NCI-H82 treated with DMSO at 0.1 percent for 48 hours (cell line): Measurements from ENCODE around the gene COL6A5.
"Not testable (repeated sequence)": the region's sequence is repeated elsewhere in the genome, so short reads cannot be mapped to it uniquely, and the experiment has no call there.

Experiments used
- DNase-seq: peaks from one replicate; lab custom pipeline; 2025; ENCODE audit not compliant: unreplicated experiment; lab: John Stamatoyannopoulos, UW

The COL6A5 gene

DNA sequence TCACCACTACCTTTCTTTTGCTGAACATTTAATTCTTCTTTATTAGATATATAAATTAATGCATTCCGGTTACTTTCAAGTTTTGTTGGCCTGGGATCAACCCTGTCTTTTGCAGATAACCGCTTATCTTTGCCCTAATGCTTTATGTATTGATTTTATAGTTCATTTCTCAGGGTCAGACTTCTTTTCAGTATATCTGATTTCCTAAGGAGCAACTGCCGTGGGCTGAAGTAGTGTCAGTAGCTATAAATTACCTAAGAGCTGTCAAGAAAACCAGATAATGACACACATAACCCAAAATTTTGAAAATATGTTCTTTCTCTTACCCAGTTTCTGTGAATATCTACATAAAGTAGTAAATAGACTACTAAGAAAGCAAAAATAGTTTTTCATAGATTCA, 38.0 kb downstream of the COL6A5 start:
- no peak for DNase-seq

DNA sequence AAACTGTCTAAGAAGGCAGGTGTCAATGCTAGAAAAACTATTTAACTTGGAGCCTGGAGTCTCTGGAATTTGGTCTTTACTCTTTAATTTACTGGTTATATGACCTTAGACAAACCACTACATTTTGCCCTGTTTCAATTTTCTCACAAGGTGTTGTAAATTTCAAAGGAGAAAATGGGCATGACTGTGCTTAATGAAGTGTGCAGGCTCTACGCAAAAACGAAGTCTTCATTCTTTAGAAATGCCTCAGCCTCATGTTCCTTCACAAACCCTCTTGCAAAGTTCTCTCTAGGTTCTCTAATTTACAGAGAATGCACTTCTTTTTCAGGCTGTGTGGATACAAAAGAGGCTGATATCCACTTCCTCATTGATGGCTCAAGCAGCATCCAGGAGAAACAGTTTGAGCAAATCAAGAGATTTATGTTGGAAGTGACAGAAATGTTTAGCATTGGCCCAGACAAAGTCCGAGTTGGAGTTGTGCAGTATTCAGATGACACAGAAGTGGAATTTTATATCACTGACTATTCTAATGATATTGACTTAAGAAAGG, 39.1 kb downstream of the COL6A5 start:
- DNase-seq, result no peak

DNA sequence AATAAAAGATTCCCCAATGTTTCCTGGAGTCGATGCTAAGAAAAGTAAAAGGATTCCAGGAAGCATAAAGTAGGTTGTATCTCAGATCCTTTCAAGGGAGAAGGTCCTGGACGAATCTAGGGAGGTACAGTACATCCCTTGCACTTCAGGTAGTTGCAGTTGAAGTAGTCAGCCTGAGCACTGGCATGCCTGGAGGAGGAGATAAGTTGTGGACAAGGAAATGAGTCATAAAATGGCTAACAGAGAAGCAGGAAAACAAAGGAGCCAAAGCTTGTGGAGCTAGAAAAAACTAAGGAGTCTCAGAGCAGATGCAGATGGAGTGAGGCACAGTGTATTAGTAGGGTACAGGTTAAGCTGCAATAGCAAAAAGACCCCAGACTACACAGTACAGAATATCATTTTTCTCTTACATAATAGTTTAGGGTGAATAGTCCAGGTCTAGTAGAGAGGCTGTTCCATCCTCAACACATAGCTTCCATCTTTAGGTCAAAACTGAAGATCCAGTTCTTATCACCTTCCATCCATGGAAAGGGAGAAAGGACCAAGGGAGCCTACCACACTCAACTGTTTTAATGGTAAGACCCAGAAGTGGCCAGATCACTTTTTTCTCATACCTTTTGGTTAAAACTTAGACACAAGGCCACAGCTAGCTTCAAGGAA, 41.3 kb downstream of the COL6A5 start:
- no peak for DNase-seq

DNA sequence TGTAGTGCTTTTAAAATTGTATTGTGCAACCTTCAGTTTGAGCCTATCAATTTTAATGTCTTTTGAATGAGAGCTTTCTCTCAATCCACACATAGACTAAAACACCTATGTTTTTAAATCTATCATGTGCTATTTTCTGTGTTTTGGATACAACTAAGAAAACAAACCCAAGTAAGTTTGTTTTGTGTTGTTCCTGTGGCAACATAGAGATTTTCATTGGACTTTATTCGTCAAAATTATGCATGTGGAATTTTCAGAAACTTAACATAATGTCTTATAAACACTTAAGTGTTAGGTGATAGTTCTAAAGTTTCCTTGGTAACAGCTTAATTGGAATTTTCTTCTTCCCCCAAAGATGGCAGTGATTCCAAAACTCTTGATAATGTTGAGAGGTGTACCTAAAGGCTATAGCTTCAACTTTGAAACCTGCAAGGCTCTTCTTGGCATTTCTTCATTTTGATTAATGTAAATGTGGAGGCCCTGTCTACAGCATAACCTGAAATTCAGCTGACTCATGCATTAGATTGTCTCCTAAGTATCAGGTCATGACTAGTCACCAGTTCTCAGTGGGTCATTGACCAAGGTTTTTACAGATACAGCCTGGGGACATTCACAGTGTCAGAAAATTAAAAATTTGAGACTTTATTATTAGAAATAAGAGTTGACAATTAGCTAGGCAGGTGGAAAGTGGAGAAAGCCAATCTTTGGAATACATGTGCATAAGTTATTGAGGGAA, 44.4 kb downstream of the COL6A5 start:
- DNase-seq, result no peak

GRCh38 chr3:130392266-130392665, 46.8 kb downstream of the COL6A5 start:
- DNase-seq, result no peak

- no peak for DNase-seq
Measured at GRCh38 chr3:130393594-130393993, 48.1 kb downstream of the COL6A5 start.

- DNase-seq, result no peak
Measured at GRCh38 chr3:130395331-130395730, 49.9 kb downstream of the COL6A5 start.

- DNase-seq, result no peak
Measured at GRCh38 chr3:130395916-130396315, 50.4 kb downstream of the COL6A5 start.

- DNase-seq, result no peak
Measured at GRCh38 chr3:130404401-130404800, 58.9 kb downstream of the COL6A5 start.

DNA sequence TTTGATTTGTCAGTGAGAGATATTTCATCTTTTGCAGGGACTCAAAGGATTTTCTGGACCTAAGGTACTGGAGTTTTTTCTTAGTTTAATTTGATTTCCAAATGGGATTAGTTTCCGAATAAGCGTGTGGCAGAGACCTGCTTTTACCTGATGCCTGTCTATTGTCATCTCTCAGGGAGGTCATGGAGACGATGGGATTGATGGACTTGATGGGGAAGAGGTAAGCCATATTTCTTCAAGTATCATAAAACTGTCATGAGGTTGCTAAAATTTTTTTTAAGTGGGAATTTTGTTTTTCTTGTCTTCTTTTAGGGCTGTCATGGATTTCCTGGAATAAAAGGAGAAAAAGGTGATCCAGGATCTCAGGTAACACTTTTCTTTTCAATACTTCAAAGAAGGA, 60.5 kb downstream of the COL6A5 start:
- DNase-seq, result no peak

DNA sequence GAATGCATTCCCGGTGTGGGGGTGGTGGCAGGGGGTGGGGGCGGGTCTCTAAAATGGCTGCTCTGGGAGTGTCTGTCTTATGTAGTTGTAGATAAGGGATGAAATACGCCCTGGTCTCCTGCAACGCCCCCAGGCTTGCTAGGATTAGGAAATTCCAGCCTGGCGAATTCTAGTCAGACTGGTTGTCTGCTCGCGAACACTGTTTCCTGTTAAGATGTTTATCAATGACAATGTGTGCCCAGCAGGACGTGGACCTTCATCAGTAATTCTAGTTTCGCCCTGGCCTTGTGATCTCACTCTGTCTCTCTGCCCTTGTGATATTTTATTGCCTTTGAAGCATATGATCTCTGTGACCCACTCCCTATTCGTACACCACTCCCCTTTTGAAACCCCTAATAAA, 62.8 kb downstream of the COL6A5 start:
- not testable (repeated sequence) for DNase-seq

DNA sequence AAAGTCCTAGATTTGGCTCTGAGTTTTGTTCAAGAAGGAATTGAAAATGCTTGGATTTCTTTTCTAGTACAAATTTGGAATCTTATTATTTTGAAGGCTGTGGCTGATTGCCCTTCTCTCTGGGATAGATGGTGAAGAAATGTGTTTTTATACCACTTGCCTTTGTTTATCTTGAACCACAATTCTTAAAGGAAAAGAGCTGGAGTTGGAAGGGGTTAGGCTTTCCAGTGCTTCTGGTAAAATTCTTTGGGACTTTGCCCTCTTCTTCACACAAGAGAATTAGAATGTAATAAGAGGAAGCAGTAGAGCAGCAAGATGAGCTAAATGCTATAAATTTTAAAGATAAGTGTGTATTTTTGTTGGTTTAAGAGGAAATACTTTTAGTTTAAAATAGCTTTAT, 65.8 kb downstream of the COL6A5 start:
- DNase-seq, result no peak

GRCh38 chr3:130412991-130413560, 67.6 kb downstream of the COL6A5 start:
- DNase-seq, result no peak

DNA sequence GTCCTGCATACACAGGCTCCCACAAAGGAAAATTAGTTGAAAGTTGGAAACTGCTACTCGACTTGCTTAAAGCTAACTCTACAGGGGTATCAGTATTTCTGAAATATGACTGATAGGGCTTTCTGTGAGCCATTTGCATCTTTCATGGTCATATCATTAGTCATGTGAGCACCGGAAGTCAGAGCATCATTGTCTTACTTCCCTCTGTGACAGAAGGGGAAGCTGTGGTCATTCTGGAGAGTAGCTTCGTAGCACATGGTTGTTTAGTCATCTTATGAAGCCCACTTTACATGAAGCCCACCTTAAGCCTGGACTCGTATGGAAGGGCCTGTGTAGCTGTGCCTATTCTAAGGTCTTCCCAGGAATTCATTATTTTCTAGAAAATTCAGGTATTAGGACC, 69.0 kb downstream of the COL6A5 start:
- DNase-seq, result no peak

GRCh38 chr3:130420466-130420865, 75.0 kb downstream of the COL6A5 start:
- DNase-seq, result no peak

GRCh38 chr3:130423064-130423463, 77.6 kb downstream of the COL6A5 start:
- DNase-seq, result no peak

- DNase-seq, result no peak
Measured at GRCh38 chr3:130424837-130425236, 79.4 kb downstream of the COL6A5 start.

GRCh38 chr3:130425484-130425883, 80.0 kb downstream of the COL6A5 start:
- no peak for DNase-seq

GRCh38 chr3:130426206-130426605, 80.7 kb downstream of the COL6A5 start:
- DNase-seq, result no peak

- DNase-seq, result no peak
Measured at GRCh38 chr3:130428871-130429712, 83.6 kb downstream of the COL6A5 start.

DNA sequence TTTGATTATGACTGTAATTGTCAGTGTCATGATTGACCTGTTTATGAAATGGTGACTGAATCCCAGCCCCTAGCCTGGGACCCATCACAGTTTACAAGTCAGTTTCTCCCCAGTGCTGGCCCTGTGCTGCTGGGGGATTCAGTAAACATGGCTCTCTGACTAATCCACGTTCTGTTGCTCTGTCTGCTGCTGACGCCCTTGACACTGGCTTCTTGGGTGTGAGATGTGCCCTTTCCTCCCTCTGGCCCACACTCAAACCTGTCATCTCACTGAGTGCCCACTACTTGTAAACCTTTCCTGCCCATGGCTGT, 84.2 kb downstream of the COL6A5 start:
- DNase-seq, result no peak
